Measurements from ENCODE around the gene FGF14.

DNA sequence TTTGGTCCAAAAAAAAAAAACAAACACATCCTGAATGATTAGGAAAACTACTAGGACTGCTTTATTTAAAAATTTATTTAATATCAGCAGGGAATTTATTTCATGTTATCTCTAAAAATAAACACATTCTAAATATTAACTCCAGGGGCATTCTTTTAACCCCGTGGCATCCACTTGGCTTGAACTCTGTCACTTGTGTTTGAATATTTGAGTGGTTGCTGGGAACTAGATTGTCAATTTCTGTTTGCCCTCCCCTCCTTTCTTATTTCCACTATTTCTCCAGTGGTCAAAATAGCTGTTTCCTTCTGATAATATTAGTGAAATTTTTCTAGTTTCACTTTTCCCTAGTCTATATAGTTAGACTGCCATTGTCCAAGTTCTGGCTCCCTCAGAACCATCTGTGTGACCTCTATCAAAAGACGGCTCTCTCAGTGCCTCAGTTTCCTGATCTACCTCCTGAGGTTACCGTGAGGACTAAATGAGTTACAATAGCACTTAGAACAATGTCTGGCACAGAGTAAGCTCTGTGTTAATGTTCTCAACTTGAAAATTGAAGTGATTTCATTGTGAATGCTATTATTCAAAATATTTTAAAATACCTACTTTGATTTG, 107.3 kb downstream of the FGF14 start:
- TF ChIP-seq YY1 (IDR thresholded peaks at IDR 0.05; ENCODE audit: insufficient read depth, insufficient read length): no peak
- TF ChIP-seq ZNF274 (IDR thresholded peaks at IDR 0.05; ENCODE audit: low read depth, low read length): no peak
